Mesothelial cell of epicardium (in vitro differentiated cells): Measurements from ENCODE around the gene AMOT. TPM values are rescaled to one million over a fixed set of nuclear protein-coding genes. Genes with fewer than 3 reads are reported as not detected.
A peak's percentile ranks its signal among the peaks of the same experiment; 100 is the strongest.

ENCODE experiments used
- DNase-seq, 2 experiments: peaks; one replicate each; pipeline ENCODE4 v3.0.0; 2021; ENCODE audit warnings: low spot score in 2 of 2; ENCODE audit not compliant: unreplicated experiment in 2 of 2
- H3K27ac Mint-ChIP-seq: 2 replicates; pipeline ENCODE4 v1.8.0; 2021; ENCODE audit warnings: mixed read lengths
- H3K27me3 Mint-ChIP-seq: 2 replicates; pipeline ENCODE4 v1.8.0; 2021; ENCODE audit warnings: low read depth, mixed read lengths
- H3K36me3 Mint-ChIP-seq: 2 replicates; pipeline ENCODE4 v1.8.0; 2021; ENCODE audit warnings: mixed read lengths
- H3K4me1 Mint-ChIP-seq: 2 replicates; pipeline ENCODE4 v1.8.0; 2021; ENCODE audit warnings: mixed read lengths
- H3K4me3 Mint-ChIP-seq: 2 replicates; pipeline ENCODE4 v1.8.0; 2021; ENCODE audit warnings: mild to moderate bottlenecking, moderate library complexity, mixed read lengths
- H3K9me3 Mint-ChIP-seq: 2 replicates; pipeline ENCODE4 v1.8.0; 2021; ENCODE audit warnings: mixed read lengths
- CTCF ChIP-seq: fragments of 200-600 bp; sonication (generic); IDR thresholded peaks from one replicate; pipeline ENCODE4 v1.5.0; 2021; ENCODE audit warnings: antibody characterized with exemption; ENCODE audit not compliant: unreplicated experiment
- total RNA-seq: library from RNA; stranded (reverse); gene quantifications from 3 replicates; pipeline ENCODE4 v1.2.1, GENCODE V29; 2021

AMOT gene, protein sequence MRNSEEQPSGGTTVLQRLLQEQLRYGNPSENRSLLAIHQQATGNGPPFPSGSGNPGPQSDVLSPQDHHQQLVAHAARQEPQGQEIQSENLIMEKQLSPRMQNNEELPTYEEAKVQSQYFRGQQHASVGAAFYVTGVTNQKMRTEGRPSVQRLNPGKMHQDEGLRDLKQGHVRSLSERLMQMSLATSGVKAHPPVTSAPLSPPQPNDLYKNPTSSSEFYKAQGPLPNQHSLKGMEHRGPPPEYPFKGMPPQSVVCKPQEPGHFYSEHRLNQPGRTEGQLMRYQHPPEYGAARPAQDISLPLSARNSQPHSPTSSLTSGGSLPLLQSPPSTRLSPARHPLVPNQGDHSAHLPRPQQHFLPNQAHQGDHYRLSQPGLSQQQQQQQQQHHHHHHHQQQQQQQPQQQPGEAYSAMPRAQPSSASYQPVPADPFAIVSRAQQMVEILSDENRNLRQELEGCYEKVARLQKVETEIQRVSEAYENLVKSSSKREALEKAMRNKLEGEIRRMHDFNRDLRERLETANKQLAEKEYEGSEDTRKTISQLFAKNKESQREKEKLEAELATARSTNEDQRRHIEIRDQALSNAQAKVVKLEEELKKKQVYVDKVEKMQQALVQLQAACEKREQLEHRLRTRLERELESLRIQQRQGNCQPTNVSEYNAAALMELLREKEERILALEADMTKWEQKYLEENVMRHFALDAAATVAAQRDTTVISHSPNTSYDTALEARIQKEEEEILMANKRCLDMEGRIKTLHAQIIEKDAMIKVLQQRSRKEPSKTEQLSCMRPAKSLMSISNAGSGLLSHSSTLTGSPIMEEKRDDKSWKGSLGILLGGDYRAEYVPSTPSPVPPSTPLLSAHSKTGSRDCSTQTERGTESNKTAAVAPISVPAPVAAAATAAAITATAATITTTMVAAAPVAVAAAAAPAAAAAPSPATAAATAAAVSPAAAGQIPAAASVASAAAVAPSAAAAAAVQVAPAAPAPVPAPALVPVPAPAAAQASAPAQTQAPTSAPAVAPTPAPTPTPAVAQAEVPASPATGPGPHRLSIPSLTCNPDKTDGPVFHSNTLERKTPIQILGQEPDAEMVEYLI
- 343 to 361 TPM (median 359 TPM) in 3 replicates for total RNA-seq

GRCh38 chrX:112840382-112841113, at the start of gene AMOT:
TSS of gene AMOT (minus strand) at chrX:112840831. CDS start at chrX:112823126, 17,705 bp downstream.
- Mint-ChIP-seq H3K36me3 (no peaks in the 10 kb centered on the region), H3K27me3 (no peaks in the 10 kb centered on the region), H3K27ac (peak within 1 kb of the TSS; percentile 98), H3K4me3 (peak within 1 kb of the TSS; percentile 97), H3K4me1 (peaks cover 78% of the 10 kb centered on the region), H3K9me3 (no peaks in the 10 kb centered on the region)
- DNase-seq, result peak; percentile 88 to 92
- TF ChIP-seq CTCF, result no peak

GRCh38 chrX:112889400-112889799, 48.8 kb upstream of the AMOT start:
- no peaks in the 10 kb centered on the region for H3K27me3 Mint-ChIP-seq
- no peak for DNase-seq
- no peaks in the 10 kb centered on the region for H3K9me3 Mint-ChIP-seq
- no peaks in the 10 kb centered on the region for H3K36me3 Mint-ChIP-seq
- H3K27ac Mint-ChIP-seq, result peak overlapping the region; percentile 70
- peaks cover 30% of the 10 kb centered on the region for H3K4me1 Mint-ChIP-seq
- no peak for TF ChIP-seq CTCF
- H3K4me3 Mint-ChIP-seq, result no peak overlapping the region

DNA sequence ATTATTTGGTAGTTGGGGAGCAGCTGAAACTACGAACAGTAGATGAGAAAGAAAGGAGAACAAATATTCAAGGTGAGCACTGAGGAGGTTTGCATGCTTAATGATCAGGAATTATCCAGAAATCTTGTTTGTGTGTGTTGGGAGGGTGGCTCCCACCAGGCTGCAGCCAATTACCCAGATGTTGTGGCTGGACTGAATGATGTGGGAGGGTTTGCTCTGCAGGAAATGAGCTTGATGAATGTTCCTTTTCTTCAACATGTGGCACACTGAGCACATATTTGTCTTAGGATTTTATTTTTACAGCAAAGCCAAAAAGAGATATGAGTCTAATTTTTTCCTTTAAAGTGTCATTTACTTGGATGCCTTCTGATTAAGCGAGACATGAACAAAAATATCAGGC, 48.3 kb upstream of the AMOT start:
- TF ChIP-seq CTCF, result no peak
- no peaks in the 10 kb centered on the region for H3K27me3 Mint-ChIP-seq
- no peak overlapping the region for H3K4me3 Mint-ChIP-seq
- H3K9me3 Mint-ChIP-seq, result no peaks in the 10 kb centered on the region
- DNase-seq, result no peak
- H3K4me1 Mint-ChIP-seq, result peaks cover 29% of the 10 kb centered on the region
- no peaks in the 10 kb centered on the region for H3K36me3 Mint-ChIP-seq
- H3K27ac Mint-ChIP-seq, result peak overlapping the region; percentile 1

DNA sequence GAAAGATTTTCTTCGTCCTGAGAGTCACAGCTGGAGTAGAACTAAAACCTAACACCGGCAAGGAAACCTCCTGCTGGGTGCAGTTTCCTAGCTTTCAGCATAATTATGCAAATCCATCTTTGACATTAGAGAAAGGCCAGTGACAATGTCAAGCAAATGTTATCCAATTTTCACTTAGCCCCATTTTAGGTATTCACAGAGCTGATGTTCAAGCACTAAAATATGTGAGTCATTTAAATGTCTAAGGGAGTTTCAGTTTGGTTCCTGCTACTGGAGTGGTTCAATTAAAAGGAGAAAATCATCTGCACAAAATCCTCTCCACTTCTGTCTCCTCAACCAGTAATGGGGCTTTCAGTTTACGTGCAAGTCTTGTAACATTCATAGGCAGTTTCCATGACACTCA, 37.1 kb upstream of the AMOT start:
- H3K4me3 Mint-ChIP-seq, result no peak overlapping the region
- no peak overlapping the region for H3K27ac Mint-ChIP-seq
- H3K36me3 Mint-ChIP-seq, result no peaks in the 10 kb centered on the region
- no peak for TF ChIP-seq CTCF
- H3K9me3 Mint-ChIP-seq, result peaks cover 13% of the 10 kb centered on the region
- no peaks in the 10 kb centered on the region for H3K27me3 Mint-ChIP-seq
- H3K4me1 Mint-ChIP-seq, result peaks cover 43% of the 10 kb centered on the region
- no peak for DNase-seq

GRCh38 chrX:112874614-112875013, 34.0 kb upstream of the AMOT start:
- no peak for TF ChIP-seq CTCF
- Mint-ChIP-seq H3K9me3 (peaks cover 7% of the 10 kb centered on the region), H3K27me3 (no peaks in the 10 kb centered on the region), H3K27ac (peak overlapping the region; percentile 44), H3K4me3 (no peak overlapping the region), H3K36me3 (no peaks in the 10 kb centered on the region), H3K4me1 (peaks cover 40% of the 10 kb centered on the region)
- no peak for DNase-seq
